ENCODE data around the gene MTOR. TPM values are rescaled to one million over a fixed set of nuclear protein-coding genes. Genes with fewer than 3 reads are reported as not detected.
"Not testable (repeated sequence)": the region's sequence is repeated elsewhere in the genome, so short reads cannot be mapped to it uniquely, and the experiment has no call there.

Gene MTOR
- total RNA-seq, 1 donor from 2014 or later: 36.1 TPM

DNA sequence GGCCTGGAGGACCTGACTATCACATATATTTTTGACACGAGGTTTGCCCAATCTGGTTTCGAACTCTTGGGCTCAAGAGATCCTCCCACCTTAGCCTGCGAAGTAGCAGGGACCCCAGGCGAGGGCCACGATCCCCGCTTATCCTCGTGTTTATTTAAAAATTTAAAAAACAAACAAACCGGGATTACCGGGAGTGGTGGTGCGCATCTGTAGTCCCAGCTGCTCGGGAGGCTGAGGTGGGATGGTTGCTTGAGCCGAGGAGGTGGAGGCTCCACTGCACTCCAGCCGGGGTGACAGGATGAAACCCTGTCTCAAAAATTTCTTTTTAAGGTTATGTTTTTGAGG, 162.2 kb downstream of the MTOR start:
- intact Hi-C loops (cut with DNase I): no loop called here
- DNase-seq (ENCODE audit: low spot score) (no peak), ATAC-seq (peak; percentile 3)

- peak; percentile 98 for ATAC-seq
- intact Hi-C loops (cut with DNase I): no loop called here
- peak; percentile 97 for DNase-seq (ENCODE audit: low spot score)
Measured at GRCh38 chr1:11099310-11100148, 162.8 kb downstream of the MTOR start, which contains the start of gene EXOSC10. Gene EXOSC10 (minus strand): TSS chr1:11099869. CDS start chr1:11099831, 38 bp downstream.

DNA sequence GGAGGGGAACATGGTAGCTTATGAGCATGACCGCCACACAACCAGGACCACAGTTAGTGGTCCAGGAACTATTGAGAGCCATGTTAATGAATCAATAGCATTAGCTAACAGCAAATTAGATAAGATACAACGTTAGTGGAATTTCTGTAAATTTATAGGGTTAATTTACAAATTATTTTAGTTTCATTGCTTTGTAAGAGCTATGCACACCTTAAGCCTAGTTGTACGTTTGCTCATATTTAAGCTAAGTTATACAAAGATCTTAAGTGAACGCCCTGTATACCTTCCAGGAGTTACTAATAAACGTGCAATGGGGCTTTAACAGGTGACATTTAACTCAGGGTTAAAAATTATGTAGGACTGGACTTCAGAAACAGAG, 163.4 kb downstream of the MTOR start:
- intact Hi-C loops (cut with DNase I): no loop called here
- no peak for ATAC-seq
- DNase-seq (ENCODE audit: low spot score): no peak

DNA sequence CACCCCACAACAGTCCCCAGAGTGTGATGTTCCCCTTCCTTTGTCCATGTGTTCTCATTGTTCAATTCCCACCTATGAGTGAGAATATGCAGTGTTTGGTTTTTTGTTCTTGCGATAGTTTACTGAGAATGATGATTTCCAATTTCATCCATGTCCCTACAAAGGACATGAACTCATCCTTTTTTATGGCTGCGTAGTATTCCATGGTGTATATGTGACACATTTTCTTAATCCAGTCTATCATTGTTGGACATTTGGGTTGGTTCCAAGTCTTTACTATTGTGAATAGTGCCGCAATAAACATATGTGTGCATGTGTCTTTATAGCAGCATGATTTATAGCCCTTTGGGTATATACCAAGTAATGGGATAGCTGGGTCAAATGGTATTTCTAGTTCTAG, 178.6 kb downstream of the MTOR start:
- ATAC-seq; intact Hi-C loops (cut with DNase I); DNase-seq (ENCODE audit: low spot score): not testable (repeated sequence)

DNA sequence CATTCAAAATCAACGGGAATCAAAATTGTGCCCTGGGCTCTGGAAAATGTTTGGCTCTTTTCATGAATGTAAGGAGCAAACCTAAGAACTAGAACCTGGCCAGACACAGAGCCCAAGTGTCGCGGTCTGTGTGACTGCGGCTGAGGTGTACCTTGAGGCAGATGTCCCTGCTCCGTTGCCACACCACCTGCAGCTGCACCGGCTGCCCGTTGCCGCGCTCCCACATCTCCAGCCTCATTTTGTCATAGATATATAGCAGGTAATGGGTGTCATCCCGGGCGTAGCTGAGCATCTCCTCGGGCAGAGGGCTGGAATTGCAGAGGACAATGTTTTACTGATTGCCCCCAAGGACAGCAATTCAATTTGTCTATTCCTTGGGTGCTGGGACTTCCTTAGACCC, 181.4 kb downstream of the MTOR start:
- no peak for ATAC-seq
- intact Hi-C loops (cut with DNase I): no loop called here
- DNase-seq (ENCODE audit: low spot score): peak; percentile 19

- intact Hi-C loops (cut with DNase I): no loop called here
- ATAC-seq: no peak
- DNase-seq (ENCODE audit: low spot score): peak; percentile 40
Measured at GRCh38 chr1:11078631-11079030, 183.7 kb downstream of the MTOR start.

DNA sequence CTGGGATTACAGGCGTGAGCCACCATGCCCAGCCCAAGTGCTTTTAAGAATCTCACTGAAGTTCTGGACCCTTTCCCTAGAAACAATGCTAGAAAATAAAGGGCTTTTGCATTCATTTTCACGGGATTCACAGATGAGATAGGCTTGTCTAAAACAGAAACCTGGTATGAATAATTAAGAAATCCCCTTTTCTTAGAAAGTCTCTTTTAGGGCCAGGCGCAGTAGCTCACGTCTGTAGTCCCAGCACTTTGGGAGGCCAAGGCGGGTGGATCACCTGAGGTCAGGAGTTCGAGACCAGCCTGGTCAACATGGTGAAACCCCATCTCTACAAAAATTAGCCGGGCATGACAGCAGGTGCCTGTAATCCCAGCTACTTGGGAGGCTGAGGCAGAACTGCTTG, 189.0 kb downstream of the MTOR start:
- intact Hi-C loops (cut with DNase I); ATAC-seq: not testable (repeated sequence)
- DNase-seq (ENCODE audit: low spot score): peak; percentile 7

DNA sequence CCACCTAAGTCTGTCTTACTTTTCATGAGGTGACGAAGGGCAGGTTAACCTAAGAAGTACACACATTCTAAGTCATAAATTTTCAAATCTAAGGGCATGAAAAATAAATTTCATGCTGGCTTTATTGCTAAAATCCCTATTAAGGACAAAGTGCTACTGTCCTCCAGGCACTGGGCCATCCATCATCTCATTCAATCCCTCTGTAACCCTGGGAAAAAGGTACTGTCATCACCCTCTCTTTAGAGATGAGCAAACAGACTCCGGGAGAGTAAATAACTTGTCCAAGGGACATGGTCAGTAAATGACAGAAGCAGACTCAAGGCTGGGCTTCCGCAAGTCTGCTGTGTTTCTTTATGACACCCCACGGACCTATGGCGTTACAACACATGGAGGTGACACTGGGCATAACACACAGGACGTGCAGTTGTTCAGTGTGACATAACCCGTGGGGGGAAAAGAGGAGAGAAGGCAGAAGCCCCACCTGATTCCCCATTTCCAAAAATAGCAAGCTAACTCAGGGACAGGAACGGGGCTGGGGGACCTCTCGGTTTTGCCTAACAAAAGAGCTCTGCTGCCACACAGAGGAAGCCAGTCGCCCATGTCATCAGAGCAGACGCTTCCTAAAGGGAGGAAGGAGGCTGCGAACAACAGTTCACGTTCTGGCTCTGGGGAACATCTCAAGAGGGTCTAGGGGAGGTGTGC, 190.0 kb downstream of the MTOR start:
- DNase-seq (ENCODE audit: low spot score): peak; percentile 27
- intact Hi-C loops (cut with DNase I): no loop called here
- no peak for ATAC-seq

GRCh38 chr1:11071463-11072215, 190.7 kb downstream of the MTOR start:
- intact Hi-C loops (cut with DNase I): no loop called here
- ATAC-seq (peak; percentile 17), DNase-seq (ENCODE audit: low spot score) (peak; percentile 48)

GRCh38 chr1:11070876-11071275, 191.5 kb downstream of the MTOR start:
- DNase-seq (ENCODE audit: low spot score) (peak; percentile 39), ATAC-seq (no peak)
- intact Hi-C loops (cut with DNase I): no loop called here

- ATAC-seq (peak; percentile 42), DNase-seq (ENCODE audit: low spot score) (peak; percentile 45)
- intact Hi-C loops (cut with DNase I): loop anchor here (10.0 kb wide), 1 partner anchor 186 kb away; no protein-coding TSS in a partner anchor
Measured at GRCh38 chr1:11068600-11069473, 193.5 kb downstream of the MTOR start.

DNA sequence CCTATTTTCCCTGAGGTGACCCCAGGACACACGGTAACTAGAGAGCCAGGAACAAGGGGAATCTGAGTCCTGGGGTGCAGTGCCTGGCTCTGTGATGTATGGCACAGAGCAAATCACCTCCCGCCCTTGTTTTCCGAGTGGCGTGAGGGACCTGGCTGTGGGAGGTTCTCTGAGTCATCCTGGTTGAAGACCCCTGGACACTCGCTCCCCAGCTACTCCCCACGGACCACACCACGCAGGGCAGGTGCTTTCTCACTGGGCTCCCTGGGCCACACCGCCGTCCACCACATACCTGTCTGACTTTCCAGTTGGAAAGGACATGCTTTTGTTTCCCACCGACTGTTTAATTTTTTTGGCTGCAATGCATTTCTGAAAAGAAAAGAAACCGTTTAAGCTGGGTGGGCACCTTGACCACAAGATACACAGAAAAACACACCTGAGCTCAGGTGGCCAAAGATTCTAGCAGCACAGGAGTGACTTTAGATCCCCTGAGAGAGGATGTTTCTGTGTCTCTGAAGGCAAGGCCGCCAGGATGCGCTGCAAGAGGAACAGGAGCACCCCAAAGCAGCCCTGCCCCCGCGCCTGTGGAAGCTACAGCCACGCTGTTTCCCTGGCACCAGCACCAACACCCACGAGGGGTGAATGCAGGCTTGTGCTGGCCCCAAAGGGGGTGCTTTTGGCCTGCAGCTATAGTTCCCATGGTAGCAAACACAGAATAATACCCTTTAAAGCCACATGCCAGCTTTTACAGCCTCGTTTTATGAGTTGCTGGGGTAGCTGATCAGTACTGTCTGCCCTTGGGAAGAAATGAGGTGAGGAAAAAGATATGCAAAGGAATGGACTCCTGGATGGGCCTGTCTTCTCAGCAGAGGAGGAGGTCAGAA, 194.4 kb downstream of the MTOR start:
- peak; percentile 58 for DNase-seq (ENCODE audit: low spot score)
- intact Hi-C loops (cut with DNase I): loop anchor here (10.0 kb wide), 1 partner anchor 187 kb away; no protein-coding TSS in a partner anchor
- no peak for ATAC-seq

- DNase-seq (ENCODE audit: low spot score): peak; percentile 4
Measured at GRCh38 chr1:11065796-11066195, 196.6 kb downstream of the MTOR start.

GRCh38 chr1:11064942-11065341, 197.4 kb downstream of the MTOR start:
- no peak for ATAC-seq
- intact Hi-C loops (cut with DNase I): loop anchor here (10.0 kb wide), 1 partner anchor 190 kb away; no protein-coding TSS in a partner anchor
- DNase-seq (ENCODE audit: low spot score): no peak

More at GRCh38 chr1:11065796-11066195, 196.6 kb downstream of the MTOR start:
- intact Hi-C loops (cut with DNase I): loop anchor here (10.0 kb wide), 1 partner anchor 189 kb away; no protein-coding TSS in a partner anchor
- no peak for ATAC-seq

GRCh38 chr1:11063937-11064537, 198.3 kb downstream of the MTOR start:
- ATAC-seq; DNase-seq (ENCODE audit: low spot score): not testable (repeated sequence)
- intact Hi-C loops (cut with DNase I): loop anchor here (10.0 kb wide), 1 partner anchor 191 kb away; no protein-coding TSS in a partner anchor

- intact Hi-C loops (cut with DNase I): loop anchor here (10.0 kb wide), 1 partner anchor 192 kb away; no protein-coding TSS in a partner anchor
- no peak for ATAC-seq
- DNase-seq (ENCODE audit: low spot score): no peak
Measured at GRCh38 chr1:11062965-11063401, 199.4 kb downstream of the MTOR start.

All from sciatic nerve (tissue), 2 donors.